ENCODE data around the gene IL34. TPM values are rescaled to one million over a fixed set of nuclear protein-coding genes. Genes with fewer than 3 reads are reported as not detected.

IL34 gene
- polyA plus RNA-seq, 1 experiment = 3.0 TPM

DNA sequence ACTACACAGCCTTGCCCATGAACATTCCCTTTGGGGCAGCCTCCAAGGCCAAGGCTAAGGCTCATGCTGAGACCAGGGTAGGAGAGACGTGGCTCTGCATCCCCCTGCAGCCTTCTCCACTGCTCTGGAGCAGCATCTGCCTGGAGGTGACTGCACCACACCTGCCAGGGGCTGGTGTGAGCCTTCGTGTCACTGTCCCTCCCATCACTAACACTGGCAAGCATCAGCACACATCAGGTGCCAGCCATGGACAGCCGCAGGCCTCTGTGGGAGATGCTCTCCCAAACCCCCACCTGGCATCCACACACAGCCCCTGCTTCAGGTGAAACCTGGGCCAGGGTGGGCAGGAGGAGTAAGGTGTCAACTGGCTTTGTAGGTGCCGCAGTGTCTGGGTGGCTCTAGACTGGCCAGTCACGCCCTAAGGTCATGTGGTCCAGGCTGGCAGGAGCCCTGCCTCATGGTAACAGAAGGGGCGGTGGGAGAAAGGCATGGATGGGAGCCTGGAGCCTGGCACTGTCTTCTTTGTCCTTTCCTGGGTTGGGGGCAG is 57.5 kb downstream of the IL34 start:
- Histone ChIP-seq H3K9me3 (ENCODE audit: control insufficient read depth, insufficient read depth, low read length) (peaks cover 6% of the 10 kb centered on the region; the same call in 1 of the 2 replicates), H3K27ac (ENCODE audit: low read depth, low read length) (peak overlapping the region; percentile 99), H3K4me3 (ENCODE audit: low read depth, low read length) (no peak overlapping the region), H3K27me3 (ENCODE audit: control insufficient read depth, insufficient read depth, low read length) (no peaks in the 10 kb centered on the region)
- CTCF ChIA-PET = interaction anchor here (0.6 to 3.5 kb wide), 4 partner anchors 16 to 178 kb away, joined by 4 to 16 read pairs (median 7); no protein-coding TSS in a partner anchor
- TF ChIP-seq, protein P1, sequence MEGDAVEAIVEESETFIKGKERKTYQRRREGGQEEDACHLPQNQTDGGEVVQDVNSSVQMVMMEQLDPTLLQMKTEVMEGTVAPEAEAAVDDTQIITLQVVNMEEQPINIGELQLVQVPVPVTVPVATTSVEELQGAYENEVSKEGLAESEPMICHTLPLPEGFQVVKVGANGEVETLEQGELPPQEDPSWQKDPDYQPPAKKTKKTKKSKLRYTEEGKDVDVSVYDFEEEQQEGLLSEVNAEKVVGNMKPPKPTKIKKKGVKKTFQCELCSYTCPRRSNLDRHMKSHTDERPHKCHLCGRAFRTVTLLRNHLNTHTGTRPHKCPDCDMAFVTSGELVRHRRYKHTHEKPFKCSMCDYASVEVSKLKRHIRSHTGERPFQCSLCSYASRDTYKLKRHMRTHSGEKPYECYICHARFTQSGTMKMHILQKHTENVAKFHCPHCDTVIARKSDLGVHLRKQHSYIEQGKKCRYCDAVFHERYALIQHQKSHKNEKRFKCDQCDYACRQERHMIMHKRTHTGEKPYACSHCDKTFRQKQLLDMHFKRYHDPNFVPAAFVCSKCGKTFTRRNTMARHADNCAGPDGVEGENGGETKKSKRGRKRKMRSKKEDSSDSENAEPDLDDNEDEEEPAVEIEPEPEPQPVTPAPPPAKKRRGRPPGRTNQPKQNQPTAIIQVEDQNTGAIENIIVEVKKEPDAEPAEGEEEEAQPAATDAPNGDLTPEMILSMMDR (IDR thresholded peaks at IDR 0.05; ENCODE audit: low read depth, low read length) = no peak
- POLR2A ChIA-PET = interaction anchor here (0.7 to 2.6 kb wide), 11 partner anchors 9 to 46 kb away, joined by 5 to 16 read pairs (median 7); partner anchors contain the start of gene MTSS2
- no peak for DNase-seq (ENCODE audit: low read depth, low spot score)

DNA sequence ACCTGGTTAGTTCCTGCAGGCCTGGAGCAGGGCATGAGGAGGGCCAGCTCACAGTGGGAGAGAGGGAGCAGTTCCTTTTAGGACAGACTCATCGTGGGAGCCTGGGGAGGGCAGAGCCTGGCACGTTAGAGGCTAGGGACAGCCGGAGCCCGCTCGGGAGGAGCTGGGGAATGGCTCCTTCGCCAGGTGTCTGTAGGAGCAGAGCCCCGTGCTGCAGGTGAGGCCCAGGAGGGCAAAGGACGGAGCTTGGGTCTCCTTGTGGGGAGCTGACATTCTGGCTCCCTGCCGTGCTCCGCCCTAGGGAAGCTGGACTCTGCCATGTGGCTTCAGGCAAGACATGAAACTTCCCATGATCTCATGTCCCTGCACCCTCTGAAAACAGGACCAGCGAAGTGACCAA is 58.2 kb downstream of the IL34 start:
- H3K27me3 ChIP-seq (ENCODE audit: control insufficient read depth, insufficient read depth, low read length) = no peaks in the 10 kb centered on the region
- POLR2A ChIA-PET = interaction anchor here (1.1 to 2.6 kb wide), 2 partner anchors 12 to 17 kb away, joined by 4 to 16 read pairs; no protein-coding TSS in a partner anchor
- peaks cover 3% of the 10 kb centered on the region; the same call in 1 of the 2 replicates for H3K9me3 ChIP-seq (ENCODE audit: control insufficient read depth, insufficient read depth, low read length)
- CTCF ChIA-PET = interaction anchor here (3.5 kb wide), 1 partner anchor 66 kb away, joined by 16 read pairs; no protein-coding TSS in a partner anchor
- TF ChIP-seq, protein P1 (IDR thresholded peaks at IDR 0.05; ENCODE audit: low read depth, low read length) = no peak
- no peak for DNase-seq (ENCODE audit: low read depth, low spot score)
- H3K27ac ChIP-seq (ENCODE audit: low read depth, low read length) = peak overlapping the region; percentile 99
- no peak overlapping the region for H3K4me3 ChIP-seq (ENCODE audit: low read depth, low read length)

DNA sequence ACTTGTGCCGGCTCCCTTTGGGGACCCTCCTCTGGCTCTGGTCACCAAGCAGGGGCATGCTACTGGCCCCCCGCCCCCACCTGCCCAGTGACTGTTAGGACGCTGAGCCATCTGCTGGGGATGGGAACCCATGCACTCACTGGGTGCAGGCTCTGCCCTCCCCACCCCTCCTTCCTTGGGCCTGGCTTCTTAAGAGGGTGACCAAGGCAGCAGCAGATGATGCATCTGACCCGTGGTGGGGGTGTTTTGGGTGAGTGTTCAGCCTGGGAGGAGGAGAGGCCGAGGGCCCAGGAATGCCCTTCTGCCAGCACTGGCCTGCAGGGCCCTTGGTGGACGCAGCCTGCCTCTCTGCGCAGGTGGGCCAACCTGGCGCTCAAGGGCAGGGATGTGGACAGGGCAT is 58.7 kb downstream of the IL34 start:
- Histone ChIP-seq H3K9me3 (ENCODE audit: control insufficient read depth, insufficient read depth, low read length) (no peaks in the 10 kb centered on the region; the same call in 1 of the 2 replicates), H3K4me3 (ENCODE audit: low read depth, low read length) (no peak overlapping the region), H3K27ac (ENCODE audit: low read depth, low read length) (peak overlapping the region; percentile 99), H3K27me3 (ENCODE audit: control insufficient read depth, insufficient read depth, low read length) (no peaks in the 10 kb centered on the region)
- ChIA-PET CTCF (interaction anchor here (1.9 to 3.5 kb wide), 2 partner anchors 33 to 66 kb away, joined by 9 to 16 read pairs; no protein-coding TSS in a partner anchor), POLR2A (interaction anchor here (1.1 to 2.6 kb wide), 2 partner anchors 13 to 17 kb away, joined by 4 to 16 read pairs; no protein-coding TSS in a partner anchor)
- TF ChIP-seq, protein P1 (IDR thresholded peaks at IDR 0.05; ENCODE audit: low read depth, low read length) = no peak
- DNase-seq (ENCODE audit: low read depth, low spot score) = no peak

DNA sequence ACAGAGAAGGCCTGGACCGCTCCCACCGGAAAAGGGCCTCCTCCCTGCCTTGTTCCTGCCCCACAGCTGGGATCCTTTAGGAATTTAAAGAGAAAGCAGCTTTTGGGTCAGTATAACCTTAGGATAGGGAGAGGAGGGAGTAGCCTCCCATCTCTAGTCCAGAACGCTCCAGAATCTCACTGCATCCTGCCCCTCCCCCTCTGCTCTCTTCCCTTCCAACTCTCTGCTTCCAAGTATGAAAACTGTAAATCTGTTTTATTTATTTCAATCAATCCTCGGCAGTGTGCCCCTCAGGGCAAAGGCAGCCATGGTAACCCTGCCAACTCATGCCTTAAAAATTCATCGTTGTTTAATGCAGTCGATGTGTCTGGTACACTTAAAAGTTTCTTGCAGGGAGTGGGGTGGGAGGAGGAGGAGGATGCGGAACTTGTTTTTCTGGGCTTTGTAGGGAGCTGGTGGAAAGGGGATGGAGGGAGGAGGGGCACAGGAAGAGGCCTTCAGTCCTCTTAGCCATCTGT is 60.6 kb downstream of the IL34 start:
- peak; percentile 82 for DNase-seq (ENCODE audit: low read depth, low spot score)
- TF ChIP-seq, protein P1 (IDR thresholded peaks at IDR 0.05; ENCODE audit: low read depth, low read length) = no peak
- H3K27ac ChIP-seq (ENCODE audit: low read depth, low read length) = peak overlapping the region; percentile 89
- H3K4me3 ChIP-seq (ENCODE audit: low read depth, low read length) = no peak overlapping the region
- CTCF ChIA-PET = interaction anchor here (0.8 to 1.9 kb wide), 3 partner anchors 19 to 32 kb away, joined by 3 to 9 read pairs (median 4); no protein-coding TSS in a partner anchor
- H3K27me3 ChIP-seq (ENCODE audit: control insufficient read depth, insufficient read depth, low read length) = no peaks in the 10 kb centered on the region
- no peaks in the 10 kb centered on the region; the same call in 1 of the 2 replicates for H3K9me3 ChIP-seq (ENCODE audit: control insufficient read depth, insufficient read depth, low read length)
- POLR2A ChIA-PET = interaction anchor here (0.6 to 2.2 kb wide), 7 partner anchors 8 to 39 kb away, joined by 3 to 9 read pairs (median 3); no protein-coding TSS in a partner anchor
